Activated CD4-positive, alpha-beta T cell treated with anti-CD3 and anti-CD28 coated beads for 4 hours (primary cell): ENCODE data around the gene ZNF341.

ENCODE experiments used
- DNase-seq, 2 donors: peaks; one replicate each; pipeline ENCODE4 v3.0.0-alpha.2; 2020

Gene ZNF341

DNA sequence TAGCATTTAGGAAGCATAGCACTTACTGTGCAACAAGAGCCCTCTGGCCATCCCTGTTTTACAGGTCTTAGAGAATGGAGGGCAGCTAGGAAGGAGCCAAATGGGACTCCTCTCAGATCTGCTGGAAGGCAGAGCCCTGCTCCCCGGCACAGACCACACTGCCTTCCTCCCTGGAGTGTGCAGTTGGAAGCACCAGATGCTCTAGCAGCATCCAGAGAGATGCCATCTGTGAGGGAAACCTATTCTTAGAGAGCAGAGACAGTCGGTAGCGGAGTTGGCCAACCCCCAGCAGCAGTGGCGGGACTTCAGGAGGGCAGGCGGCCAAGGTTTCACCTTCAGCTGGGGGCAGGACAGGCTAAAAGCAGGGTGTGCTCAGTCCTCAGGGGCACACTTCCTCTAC is 28.9 kb upstream of the ZNF341 start:
- no peak for DNase-seq

DNA sequence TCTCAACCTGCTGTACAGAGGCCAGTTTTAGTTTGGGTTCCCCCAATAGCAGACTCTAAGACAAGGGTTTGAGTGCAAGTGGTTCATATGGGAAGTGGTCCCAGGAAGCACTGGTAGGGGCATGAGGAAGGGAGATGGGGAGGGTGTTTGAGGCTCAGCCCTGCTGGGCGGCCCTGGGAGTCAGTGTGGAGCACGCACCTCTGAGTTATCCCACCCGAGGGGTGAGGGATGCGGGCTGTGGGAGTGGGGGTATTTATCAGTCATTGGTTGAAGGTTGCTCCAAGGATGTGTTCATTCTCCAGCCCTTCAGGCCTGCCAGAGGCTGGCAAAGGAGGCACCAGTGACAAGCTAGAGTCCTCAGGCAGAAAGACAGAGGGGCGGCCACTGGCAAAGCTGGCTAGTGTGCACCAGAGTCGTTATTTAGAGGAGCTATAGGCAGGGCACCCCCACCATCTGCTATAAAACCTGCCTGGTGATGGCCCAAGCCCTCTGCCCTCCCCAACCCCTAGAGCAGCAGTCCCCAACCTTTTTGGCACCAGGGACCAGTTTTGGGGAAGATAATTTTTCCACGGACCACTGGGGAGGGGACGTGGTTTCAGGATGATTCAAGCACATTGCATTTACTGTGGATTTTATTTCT is 28.2 kb upstream of the ZNF341 start:
- no peak for DNase-seq

DNA sequence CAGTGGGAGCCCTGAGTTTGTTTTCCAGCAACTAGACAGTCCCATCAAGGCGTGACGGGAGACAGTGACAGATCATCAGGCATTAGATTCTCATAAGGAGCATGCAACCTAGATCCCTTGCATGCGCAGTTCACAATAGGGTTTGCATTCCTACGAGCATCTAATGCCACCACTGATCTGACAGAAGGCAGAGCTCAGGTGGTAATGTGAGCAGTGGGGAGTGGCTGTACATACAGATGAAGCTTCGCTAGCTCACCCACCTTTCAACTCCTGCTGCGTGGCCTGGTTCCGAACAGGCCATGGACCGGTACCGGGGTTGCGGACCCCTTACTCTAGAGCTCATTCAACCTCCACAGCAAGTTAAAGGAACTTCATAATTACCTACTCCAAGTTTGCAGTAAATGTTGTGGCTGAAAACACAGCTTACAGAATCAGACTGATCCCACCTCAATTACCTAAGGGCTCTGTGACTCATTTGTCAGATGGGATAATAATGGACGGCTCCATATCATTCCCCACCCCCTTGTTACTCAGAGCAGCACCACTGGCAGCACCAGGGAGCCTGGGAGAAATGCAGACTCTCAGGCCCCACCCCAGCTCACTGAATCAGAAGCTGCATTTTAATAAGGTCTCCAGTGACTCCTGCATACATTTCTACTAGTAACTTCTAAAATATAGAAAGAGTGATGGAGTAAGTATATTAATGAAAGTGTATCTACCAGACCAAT is 27.4 kb upstream of the ZNF341 start:
- DNase-seq: no peak

DNA sequence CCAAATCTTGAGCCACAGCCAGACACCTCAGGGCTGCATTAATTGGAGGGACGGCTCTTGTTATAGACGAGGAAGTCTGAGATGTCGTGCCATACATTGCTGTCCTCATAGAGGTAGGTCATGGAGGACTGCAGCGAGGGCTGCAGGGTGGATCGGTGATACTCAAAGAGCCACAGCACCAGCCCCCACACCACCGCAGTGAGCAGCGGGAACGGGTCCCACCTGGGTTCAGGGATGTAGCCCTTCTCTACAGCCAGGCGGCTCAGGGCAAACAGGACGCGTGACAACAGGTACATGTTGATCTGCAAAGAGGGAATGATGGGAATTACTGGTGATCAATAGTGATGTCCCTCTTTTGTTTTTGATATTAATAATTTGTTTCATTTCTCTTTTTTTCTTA is 24.1 kb upstream of the ZNF341 start:
- DNase-seq: no peak

DNA sequence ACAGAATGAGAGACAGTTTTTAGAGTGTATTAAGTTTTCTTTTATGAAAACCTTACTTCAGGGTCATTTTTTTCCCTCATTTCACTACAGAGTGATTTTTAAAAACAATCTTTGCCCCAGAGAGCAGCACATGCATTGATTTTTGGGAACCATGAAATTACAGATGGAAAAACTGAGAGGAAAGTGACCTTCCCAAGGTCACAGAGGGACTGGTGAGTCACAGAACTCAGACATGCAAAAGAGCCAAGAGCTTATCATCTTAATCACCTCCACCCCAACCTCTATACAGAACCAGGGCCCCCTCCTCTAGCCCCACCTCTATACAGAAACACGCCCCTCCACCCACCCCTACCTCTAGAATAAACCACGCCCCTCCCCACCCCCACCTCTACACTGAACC is 22.4 kb upstream of the ZNF341 start:
- no peak for DNase-seq

DNA sequence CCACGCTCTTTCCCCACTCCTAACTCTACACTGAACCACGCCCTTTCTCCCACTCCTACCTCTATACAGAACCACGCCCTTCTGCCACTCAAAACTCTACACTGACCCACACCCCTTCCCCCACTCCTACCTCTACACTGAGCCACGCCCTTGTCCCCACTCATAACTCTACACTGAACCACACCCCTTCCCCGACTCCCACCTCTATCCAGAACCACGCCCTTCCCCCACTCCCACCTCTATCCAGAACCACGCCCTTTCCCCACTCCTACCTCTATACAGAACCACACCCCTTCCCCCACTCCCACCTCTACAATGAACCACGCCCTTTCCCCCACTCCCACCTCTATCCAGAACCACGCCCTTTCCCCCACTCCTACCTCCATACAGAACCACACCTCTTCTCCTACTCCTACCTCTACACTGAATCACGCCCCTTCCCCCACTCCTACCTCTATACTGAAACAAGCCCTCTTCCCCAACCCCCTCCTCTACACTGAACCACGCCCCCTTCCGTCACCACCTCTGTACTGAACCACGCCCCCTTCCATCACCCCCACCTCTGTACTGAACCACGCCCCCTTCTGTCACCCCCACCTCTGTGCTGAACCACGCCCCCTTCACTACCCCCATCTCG is 21.8 kb upstream of the ZNF341 start:
- DNase-seq: no peak

DNA sequence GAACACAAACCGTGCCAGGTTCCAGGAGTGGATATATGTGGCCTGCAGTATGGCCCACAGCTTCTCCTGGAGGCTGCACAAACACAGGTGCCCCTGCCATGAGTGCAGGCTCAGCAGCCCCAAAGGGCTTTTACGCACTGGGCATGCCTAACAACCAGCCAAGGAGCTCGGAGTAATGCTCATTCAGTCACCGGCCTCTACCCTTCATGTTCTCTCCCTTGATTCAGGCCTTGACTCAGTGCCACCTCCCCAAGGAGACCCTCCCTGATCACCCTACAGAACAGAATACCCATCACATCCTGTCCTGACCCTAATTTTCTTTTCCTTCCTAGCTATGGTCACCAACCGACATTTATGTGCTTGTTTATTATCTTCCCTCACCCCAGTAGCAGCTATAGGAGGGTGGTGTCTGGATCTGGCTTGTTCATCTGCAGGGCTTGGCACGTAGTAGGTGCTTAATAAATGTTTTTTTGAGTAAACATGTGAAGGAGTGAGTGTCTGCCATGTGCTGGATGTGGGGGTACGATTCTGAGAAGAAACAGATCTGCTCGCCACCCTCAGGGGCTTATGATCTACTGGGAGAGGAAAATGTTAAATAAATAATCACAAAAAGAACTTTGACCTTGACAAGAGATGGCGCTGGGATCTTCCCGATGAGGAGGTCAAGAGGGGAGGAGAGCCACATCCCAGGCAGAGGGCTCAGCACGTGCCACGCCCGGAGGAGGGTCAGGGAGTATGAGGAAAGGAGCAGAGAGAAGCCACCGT is 20.9 kb upstream of the ZNF341 start:
- no peak for DNase-seq

DNA sequence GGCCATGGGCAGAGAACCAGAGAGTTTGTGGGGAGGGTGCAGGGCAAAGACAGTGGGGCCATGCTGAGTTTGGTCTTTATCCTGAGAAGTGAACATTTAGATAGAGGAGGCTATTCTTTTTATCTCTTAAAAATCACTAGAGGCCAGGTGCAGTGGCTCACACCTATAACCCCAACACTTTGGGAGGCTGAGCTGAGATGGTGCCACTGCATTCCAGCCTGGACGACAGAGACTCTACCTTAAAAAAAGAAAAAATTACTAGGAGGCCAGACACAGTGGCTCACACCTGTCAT is 20.4 kb upstream of the ZNF341 start:
- no peak for DNase-seq

DNA sequence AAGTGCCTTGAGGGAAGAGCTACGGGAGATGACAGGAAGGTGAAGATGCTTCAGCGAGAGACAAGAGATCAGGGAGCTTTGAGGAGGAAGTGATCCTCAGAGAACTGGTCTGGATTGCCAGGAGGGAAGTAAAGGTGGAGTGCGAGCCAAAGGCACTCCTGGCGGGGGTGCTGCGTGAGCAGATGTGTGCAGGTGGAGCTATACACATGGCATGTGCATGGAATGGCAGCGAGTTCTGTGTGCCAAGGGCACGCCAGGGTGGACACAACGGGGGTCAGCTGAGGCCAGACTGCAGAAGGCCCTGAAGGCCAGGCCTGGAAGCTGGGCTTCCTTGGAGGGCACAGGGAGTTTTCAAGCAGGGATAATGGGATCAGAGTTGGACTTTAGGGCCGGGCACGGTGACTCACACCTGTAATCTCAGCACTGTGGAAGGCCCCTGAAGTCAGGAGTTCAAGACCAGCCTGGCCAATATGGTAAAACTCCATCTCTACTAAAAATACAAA is 17.9 kb upstream of the ZNF341 start:
- no peak for DNase-seq

DNA sequence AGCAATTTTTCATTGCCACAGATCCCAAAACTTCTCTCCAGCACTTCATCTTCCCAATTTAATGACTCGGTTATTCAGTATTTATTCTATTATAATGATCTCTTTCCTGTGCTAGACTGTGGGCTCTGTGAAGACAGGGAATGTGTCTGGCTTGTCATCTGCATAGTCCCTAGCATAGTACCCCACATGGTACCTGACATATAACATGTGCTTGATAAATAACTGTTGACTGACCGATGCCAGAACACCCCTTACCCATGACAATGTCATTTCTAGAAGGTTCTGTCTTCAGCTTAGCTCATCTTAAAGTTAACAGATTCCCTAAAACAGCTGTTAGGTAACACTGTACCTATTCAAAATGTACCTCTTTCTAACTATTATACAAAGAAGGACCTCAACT is 15.3 kb upstream of the ZNF341 start:
- no peak for DNase-seq

DNA sequence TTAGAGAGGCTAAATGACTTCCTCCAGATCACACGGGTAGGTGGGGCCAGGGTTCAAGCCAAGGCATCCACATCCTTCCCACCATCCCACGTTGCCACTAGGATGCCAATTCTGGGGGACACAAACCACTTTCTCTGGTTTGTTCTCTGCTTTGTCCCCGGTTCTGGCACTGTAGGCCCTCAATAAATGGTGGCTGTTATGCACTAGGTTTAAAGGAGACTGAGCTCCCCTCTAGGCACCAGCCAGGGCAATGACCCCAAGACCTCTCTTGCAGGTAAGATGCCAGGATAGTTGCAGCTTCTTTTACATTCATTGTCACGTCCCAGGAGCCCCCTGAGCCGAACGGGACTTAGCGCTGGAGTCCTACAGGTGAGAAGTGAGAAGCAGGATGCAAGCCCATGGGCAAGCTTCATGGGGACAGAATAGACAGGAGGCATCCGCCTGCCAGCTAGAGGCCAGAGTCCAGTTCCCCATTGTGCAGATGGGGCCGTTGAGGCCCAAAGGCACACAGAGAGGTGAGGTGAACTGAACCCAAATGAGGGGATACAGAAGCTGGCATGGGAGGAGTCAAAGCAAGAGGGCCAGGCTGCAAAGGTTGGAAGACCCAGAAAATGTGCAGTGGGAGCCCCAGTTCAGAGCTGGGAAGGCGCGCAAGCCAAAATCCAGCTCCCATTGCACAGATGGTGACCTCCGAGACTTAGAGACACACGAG is 12.4 kb upstream of the ZNF341 start:
- DNase-seq: no peak

DNA sequence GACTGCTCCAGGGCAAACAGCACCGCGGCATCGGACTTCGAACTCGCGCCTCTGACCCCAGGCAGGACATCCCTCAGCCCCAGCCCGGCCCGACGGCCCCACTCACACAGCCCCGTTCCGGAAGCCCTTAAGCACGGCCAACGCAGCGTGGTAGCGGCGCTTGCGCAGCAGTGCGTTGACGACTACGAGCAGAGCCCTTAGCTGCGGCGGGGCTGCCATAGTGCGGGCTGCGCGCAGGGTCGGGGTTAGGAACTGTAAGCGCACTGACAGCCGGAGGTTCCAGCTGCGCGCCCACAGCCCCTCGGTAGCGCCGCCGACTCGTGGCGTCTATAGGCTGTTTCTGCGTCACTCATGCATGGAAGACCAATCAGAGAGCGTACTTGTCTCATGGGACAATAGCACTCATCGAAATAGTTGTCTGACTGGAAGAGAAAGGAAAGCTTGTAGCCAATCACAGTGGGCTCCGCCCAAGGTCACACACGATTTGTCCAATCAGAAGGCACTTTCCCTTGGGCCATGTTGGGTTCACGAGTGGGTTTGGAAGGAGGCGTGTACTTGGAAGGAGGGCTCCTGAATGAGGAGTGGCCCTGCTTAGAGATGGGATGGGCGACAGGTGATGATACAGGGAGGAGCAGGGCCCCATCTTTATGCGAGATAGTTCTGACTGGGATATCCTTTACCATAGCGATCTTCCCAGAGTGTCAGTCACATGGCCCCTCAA is 11.6 kb upstream of the ZNF341 start, which contains the start of gene PXMP4:
Gene PXMP4, minus strand, starts transcription at position 322 of the 721 bp plus-strand sequence. Its CDS starts 103 bp downstream, at position 219.
- DNase-seq: peak; percentile 83 to 84

DNA sequence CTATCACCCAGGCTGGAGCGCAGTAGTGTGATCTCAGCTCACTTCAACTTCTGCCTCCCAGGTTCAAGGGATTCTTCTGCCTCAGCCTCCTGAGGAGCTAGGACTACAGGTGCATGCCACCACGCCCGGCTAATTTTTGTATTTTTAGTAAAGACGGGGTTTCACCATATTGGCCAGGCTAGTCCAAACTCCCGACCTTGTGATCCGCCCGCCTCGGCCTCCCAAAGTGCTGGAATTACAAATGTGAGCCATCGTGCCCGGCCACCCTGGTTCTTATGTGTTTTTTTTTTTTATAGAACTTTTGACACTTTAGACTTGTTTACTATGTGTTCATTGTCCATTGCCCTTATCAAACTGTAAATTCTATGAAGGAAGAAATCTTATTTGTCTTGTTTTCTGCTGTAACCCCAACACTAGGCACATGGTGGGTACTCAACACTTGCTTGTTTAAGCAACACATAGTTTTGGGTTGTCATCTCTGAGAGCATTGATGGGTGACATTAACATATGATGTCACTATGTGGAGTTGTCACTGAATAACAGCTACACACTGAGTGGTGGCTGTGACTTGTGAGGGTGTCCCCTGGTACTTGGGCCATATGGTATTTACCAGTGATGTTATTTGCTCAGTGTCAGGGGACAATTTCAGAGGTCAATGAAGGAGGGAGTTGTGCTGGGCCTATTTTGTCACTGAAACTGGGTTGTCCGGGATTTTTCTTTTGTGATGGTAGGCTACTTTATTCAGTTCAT is 10.2 kb upstream of the ZNF341 start:
- DNase-seq: no peak

DNA sequence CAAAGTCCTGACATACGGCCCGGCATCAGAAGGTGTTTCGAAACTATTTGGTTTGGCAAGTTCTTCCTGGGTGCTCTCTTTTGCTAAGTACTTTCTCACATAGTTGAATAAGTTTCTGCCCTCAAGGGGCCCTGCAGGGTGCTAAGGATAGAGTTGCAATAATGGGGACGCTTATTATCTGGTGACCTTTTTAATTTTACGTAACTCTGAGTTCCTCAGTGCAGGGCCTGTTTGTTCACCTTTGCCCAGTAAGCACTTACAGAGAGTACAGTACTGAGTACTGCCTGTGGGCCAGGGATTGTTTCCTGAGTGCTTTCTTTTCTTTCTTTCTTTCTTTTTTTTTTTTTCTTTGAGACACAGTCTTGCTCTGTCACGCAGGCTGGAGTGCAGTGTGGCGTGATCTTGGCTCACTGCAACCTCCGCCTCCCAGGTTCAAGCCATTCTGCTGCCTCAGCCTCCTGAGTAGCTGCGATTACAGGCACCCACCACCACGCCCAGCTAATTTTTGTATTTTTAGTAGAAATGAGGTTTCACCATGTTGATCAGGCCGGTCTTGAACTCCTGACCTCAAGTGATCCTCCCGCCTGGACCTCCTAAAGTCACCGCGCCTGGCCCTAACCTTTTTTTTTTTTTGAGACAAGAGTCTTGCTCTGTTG is 7.2 kb upstream of the ZNF341 start:
- no peak for DNase-seq

DNA sequence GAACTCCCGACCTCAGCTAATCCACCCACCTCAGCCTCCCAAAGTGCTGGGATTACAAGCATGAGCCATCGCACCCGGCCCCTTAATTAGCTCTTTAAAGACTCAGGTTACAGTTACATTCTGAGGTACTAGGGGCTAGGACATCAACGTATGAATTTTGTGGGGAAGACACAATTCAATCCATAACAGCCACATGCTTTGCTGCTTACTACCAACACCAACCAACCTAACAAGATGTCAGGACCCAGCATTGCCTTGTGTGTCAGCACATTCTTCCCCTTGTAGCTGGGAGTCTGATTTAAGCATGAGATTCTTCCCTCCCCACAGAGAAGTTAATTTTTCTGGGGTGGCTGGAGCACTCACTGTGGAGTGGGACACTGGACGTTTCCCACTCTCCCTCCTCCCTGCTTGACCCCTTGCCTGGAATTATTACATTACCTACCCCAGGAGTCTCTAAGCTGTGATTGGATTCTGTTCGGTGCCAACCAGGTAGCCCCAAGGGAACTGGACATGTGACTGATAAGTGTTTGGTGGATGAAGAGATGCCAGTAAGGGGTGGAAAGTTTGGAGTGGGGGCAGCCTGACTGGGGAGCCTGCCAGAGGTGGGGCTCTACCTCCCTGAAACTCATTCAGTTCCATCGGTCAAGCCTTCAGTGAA is 6.1 kb upstream of the ZNF341 start:
- DNase-seq: no peak

DNA sequence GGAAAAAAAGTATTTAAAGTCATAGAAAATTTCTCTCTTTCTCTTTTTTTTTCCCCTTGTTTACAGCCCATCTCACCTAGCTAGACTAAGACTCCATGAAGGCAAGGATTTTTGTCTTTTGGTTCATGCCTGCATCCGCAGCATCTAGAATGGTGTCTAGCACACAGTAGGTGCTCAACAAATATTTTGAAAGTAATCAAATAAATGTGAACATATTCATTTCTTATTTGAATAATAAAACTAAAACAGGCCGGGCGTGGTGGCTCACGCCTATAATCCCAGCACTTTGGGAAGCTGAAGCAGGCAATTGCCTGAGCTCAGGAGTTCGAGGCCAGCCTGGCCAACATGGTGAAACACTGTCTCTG is 4.7 kb upstream of the ZNF341 start:
- DNase-seq: no peak

DNA sequence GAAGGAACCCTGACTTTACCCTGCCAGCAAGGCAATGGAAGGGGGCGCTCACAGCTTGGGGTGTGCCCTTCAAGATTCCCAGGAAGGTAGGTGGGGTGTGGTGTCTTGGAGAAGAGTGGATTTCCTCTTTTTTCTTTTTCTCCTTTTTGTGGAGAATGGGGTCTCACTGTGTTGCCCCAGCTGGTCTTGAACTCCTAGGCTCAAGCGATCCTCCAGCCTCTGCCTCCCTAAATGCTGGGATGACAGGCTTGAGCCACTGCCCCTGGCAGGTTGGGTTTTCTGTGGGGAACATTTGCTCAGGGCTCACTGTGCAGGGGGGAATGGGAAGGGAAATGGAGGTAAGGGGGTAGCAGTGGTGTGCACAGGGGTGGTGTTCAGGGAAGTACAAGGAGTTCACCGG is 4.0 kb upstream of the ZNF341 start:
- DNase-seq: no peak

DNA sequence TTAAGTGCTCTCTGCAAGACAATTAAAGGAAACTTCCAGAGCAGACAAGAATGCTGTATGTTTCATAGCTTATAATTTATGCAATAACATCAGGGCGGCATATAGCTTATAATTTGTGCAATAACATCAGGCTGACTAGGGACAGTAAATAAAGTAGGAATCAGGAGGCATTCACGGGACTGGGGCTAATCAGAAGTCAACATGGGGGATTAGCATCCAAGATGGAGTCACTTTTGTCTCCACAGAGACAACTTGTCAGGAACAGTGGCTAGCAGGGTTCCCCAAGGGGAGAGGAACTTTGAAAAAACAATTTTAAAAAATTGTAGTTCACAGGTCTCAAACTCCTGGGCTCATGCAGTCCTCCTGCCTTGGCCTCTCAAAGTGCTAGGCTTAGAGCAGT is 3.3 kb upstream of the ZNF341 start:
- DNase-seq: no peak

DNA sequence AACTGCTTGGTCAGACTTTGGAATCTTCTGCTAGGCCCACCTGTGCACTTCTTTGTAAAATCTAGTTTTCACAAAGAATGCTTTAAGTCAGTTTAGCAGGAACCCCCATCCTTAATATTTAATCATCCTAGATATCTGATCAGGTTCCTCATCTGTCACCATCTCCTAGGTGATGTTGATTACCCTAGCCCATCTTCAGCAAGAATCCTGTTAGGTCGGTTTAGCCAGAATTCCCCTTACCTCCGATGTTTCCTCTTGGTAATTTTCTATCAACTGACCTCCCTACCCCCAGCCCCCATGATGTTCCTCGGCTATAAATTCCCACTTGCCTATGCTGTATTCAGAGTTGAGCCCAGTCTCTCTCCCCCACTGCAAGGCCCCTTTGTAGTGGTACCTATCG is 2.7 kb upstream of the ZNF341 start:
- no peak for DNase-seq

DNA sequence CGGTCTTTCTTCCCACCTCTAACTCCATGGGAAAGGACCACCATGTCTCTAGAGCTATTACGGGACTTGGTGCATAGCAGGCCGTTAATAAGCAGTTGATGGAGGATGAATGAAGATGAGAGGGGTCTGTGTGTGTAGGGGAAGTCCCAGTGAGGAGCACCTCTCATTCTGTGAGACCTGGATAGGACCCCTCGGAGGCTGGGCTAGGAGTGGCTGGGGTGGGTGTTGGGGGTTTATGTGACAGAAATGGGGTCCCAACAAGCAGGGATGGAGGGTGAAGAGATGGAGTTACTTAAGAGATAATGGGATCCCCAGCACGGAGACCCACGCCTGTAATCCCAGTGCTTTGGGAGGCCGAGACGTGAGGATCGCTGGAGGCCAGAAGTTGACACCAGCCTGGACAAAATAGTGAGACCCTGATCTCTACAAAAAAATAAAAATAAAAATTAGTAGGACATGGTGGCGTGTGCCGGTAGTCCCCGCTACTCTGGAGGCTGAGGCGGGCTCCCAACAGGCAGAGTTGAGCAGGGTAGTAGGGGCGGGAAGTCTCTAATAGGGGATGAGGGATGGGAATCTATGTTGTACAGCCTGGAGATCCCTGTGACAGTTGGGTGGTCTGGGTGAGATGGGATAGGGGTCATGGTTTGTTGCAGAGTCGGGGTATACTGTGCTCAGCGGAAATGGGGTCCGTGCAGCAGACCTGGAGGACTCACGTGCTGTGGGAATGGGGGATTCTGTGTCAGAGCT is 677 bp upstream of the ZNF341 start:
- no peak for DNase-seq
